OCI-LY3 (cell line): ENCODE results near the gene SPESP1.

ENCODE experiments used
- H2AFZ ChIP-seq: fragments of 200-600, 300-600 bp; shearing (Covaris generic); 2 replicates; pipeline ENCODE4 v1.6.0; 2014; ENCODE audit warnings: antibody characterized with exemption, low read depth, low read length
- H3K27ac ChIP-seq: fragments of 200-600, 300-600 bp; sonication (generic); 2 replicates; pipeline ENCODE4 v1.5.1; 2014; ENCODE audit warnings: mild to moderate bottlenecking, low read length, moderate library complexity, mixed read lengths
- H3K27me3 ChIP-seq: fragments of 200-600, 300-600 bp; sonication (generic); 2 replicates; pipeline ENCODE4 v1.6.1; 2014; ENCODE audit warnings: low read depth, low read length, mixed read lengths
- H3K36me3 ChIP-seq: fragments of 200-600, 300-600 bp; sonication (generic); replicated peaks from 2 replicates; pipeline ENCODE3; 2014; ENCODE audit warnings: low read depth, low read length, mixed read lengths
- H3K4me1 ChIP-seq: fragments of 300-600, 200-600 bp; sonication (generic); 2 replicates; pipeline ENCODE4 v1.6.1; 2014; ENCODE audit warnings: low read length, mixed read lengths
- H3K4me2 ChIP-seq: fragments of 200-600, 300-600 bp; sonication (generic); 2 replicates; pipeline ENCODE4 v1.6.1; 2014; ENCODE audit warnings: low read length, mixed read lengths
- H3K4me3 ChIP-seq: fragments of 300-600, 200-600 bp; sonication (generic); 2 replicates; pipeline ENCODE4 v1.5.1; 2014; ENCODE audit warnings: antibody characterized with exemption, mild to moderate bottlenecking, low read length, moderate library complexity
- H3K79me2 ChIP-seq: fragments of 300-600, 200-600 bp; shearing (Covaris generic); 2 replicates; pipeline ENCODE4 v1.6.1; 2014; ENCODE audit warnings: mild to moderate bottlenecking, low read length, mixed read lengths
- H3K9ac ChIP-seq: fragments of 300-600, 200-600 bp; shearing (Covaris generic); 2 replicates; pipeline ENCODE4 v1.6.0; 2014; ENCODE audit warnings: mild to moderate bottlenecking, low read length, moderate library complexity
- H3K9me3 ChIP-seq: fragments of 200-600, 300-600 bp; shearing (Covaris generic); 2 replicates; pipeline ENCODE4 v1.6.1; 2014; ENCODE audit warnings: low read length, mixed read lengths; ENCODE audit not compliant: insufficient read depth
- H4K20me1 ChIP-seq: fragments of 200-600, 300-600 bp; sonication (generic); 2 replicates; pipeline ENCODE4 v1.6.1; 2016; ENCODE audit warnings: low read length, mixed read lengths; ENCODE audit not compliant: insufficient read depth
- EZH2phosphoT487 ChIP-seq: fragments of 200-600 bp; shearing (Covaris generic); IDR thresholded peaks from 2 replicates; pipeline ENCODE4 v1.6.1; 2018; ENCODE audit warnings: antibody characterized with exemption, mixed run types, low read depth
- TF ChIP-seq, protein P1 (sequence below): fragments of 200-600, 300-600 bp; sonication (generic); IDR thresholded peaks from 2 replicates; pipeline ENCODE4 v1.5.1; 2014; ENCODE audit warnings: antibody characterized with exemption, low read length, low read depth

Gene SPESP1

DNA sequence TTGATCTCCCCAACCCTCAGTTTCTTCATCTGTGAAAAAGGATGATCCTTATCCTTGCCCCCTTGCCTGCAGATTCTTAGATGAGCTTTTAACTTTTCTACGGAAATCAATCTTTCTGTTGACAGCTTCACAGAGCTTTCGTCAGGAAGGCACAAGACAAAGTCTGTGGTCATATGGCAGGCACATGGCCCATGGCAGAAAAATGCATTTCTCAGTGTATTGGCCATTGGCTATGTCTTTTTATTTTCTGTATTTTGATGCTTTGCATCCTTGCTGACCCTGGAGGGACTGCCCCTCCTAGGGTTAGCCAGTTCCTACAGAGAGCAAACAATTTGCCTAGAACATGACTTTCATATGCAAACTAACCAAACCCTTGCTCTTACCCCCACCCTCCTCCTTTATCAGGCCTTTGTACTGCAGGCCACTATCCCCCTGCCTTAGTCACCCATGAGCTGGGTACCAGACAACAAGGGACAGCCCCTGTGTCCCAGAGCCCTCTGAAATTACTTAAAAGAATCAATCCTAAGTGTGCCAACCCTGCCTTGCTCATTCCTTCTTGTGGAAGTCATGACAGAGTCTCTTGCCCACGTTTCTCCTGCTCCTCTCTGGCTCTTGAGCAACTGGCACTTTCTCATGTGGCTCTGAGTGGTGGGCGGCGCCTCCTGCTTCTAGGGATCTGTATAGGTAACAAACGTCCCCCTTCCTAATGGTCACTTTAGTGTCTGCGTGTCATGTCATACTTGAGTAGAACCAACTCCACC lies 60.1 kb downstream of the SPESP1 start:
- Histone ChIP-seq H2AFZ (no peak overlapping the region), H3K4me1 (no peaks in the 10 kb centered on the region), H3K9me3 (no peaks in the 10 kb centered on the region), H3K9ac (no peak overlapping the region), H3K4me2 (no peak overlapping the region), H3K79me2 (no peaks in the 10 kb centered on the region), H3K4me3 (no peak overlapping the region), H4K20me1 (no peaks in the 10 kb centered on the region), H3K36me3 (no peaks in the 10 kb centered on the region), H3K27ac (no peak overlapping the region), H3K27me3 (peaks cover 11% of the 10 kb centered on the region; the same call in 1 of the 2 replicates)
- no peak for TF ChIP-seq EZH2phosphoT487
- TF ChIP-seq, protein P1, sequence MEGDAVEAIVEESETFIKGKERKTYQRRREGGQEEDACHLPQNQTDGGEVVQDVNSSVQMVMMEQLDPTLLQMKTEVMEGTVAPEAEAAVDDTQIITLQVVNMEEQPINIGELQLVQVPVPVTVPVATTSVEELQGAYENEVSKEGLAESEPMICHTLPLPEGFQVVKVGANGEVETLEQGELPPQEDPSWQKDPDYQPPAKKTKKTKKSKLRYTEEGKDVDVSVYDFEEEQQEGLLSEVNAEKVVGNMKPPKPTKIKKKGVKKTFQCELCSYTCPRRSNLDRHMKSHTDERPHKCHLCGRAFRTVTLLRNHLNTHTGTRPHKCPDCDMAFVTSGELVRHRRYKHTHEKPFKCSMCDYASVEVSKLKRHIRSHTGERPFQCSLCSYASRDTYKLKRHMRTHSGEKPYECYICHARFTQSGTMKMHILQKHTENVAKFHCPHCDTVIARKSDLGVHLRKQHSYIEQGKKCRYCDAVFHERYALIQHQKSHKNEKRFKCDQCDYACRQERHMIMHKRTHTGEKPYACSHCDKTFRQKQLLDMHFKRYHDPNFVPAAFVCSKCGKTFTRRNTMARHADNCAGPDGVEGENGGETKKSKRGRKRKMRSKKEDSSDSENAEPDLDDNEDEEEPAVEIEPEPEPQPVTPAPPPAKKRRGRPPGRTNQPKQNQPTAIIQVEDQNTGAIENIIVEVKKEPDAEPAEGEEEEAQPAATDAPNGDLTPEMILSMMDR, result no peak

GRCh38 chr15:68990992-68991500 lies 60.7 kb downstream of the SPESP1 start:
- Histone ChIP-seq H3K9ac (no peak overlapping the region), H3K79me2 (no peaks in the 10 kb centered on the region), H3K4me1 (no peaks in the 10 kb centered on the region), H3K9me3 (no peaks in the 10 kb centered on the region), H4K20me1 (no peaks in the 10 kb centered on the region), H3K4me3 (no peak overlapping the region), H3K27me3 (peaks cover 11% of the 10 kb centered on the region; the same call in 1 of the 2 replicates), H3K36me3 (no peaks in the 10 kb centered on the region), H3K4me2 (no peak overlapping the region), H2AFZ (no peak overlapping the region), H3K27ac (no peak overlapping the region)
- TF ChIP-seq, protein P1, result no peak
- no peak for TF ChIP-seq EZH2phosphoT487

DNA sequence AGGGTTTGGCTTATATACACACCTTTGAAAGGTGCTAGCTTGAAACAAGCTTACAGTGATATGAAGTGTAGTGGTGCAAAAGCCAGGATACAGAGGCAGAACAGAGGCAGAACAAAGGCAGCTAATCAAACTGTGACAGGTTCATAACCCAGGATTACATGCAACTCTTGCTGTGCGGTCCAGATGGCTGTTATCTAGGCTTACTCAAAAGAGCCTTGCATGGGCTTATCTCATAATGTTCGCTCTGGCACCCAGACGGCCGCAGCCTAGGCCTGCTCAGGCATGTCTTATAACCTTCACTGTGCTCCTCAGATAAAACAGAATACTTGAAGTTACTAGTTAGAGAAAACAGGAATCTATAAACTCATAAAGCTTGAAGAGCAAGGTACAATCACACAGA lies 61.4 kb downstream of the SPESP1 start:
- no peak overlapping the region for H2AFZ ChIP-seq
- H4K20me1 ChIP-seq, result no peaks in the 10 kb centered on the region
- no peak overlapping the region for H3K4me2 ChIP-seq
- no peaks in the 10 kb centered on the region for H3K36me3 ChIP-seq
- no peak overlapping the region for H3K4me3 ChIP-seq
- no peak overlapping the region for H3K27ac ChIP-seq
- no peak overlapping the region for H3K9ac ChIP-seq
- H3K79me2 ChIP-seq, result no peaks in the 10 kb centered on the region
- no peaks in the 10 kb centered on the region for H3K9me3 ChIP-seq
- no peak for TF ChIP-seq EZH2phosphoT487
- TF ChIP-seq, protein P1, result no peak
- peaks cover 10% of the 10 kb centered on the region; the same call in 1 of the 2 replicates for H3K27me3 ChIP-seq
- no peaks in the 10 kb centered on the region for H3K4me1 ChIP-seq

- Histone ChIP-seq H2AFZ (no peak overlapping the region), H3K27ac (no peak overlapping the region), H3K4me3 (no peak overlapping the region), H3K79me2 (no peaks in the 10 kb centered on the region), H3K9ac (no peak overlapping the region), H3K36me3 (no peaks in the 10 kb centered on the region), H3K27me3 (peaks cover under 1% of the 10 kb centered on the region; the same call in 1 of the 2 replicates), H4K20me1 (no peaks in the 10 kb centered on the region), H3K4me2 (no peak overlapping the region), H3K4me1 (no peaks in the 10 kb centered on the region), H3K9me3 (no peaks in the 10 kb centered on the region)
- TF ChIP-seq, protein P1, result no peak
- TF ChIP-seq EZH2phosphoT487, result no peak
Observed at GRCh38 chr15:68992696-68993095, 62.4 kb downstream of the SPESP1 start.
